Testis (tissue), 2 donors: ENCODE results near the gene HPCA.

ENCODE experiments used
- CTCF ChIP-seq, 3 experiments: fragments of 450-650 bp in 2 of 3; fragments of 200-600 bp in 1 of 3; sonication (generic) in 1 of 3; IDR thresholded peaks; one replicate each; pipeline ENCODE4 v1.5.1; 2016 to 2019; ENCODE audit warnings: antibody characterized with exemption in 3 of 3, mild to moderate bottlenecking in 2 of 3, moderate library complexity in 1 of 3
- POLR2A ChIP-seq: fragments of 450-650 bp; IDR thresholded peaks from one replicate; pipeline ENCODE4 v1.6.1; 2017; ENCODE audit warnings: antibody characterized with exemption, mild to moderate bottlenecking, moderate library complexity

GRCh38 chr1:32888677-32889420 lies 2.6 kb downstream of the HPCA start:
- no peak for TF ChIP-seq CTCF (IDR thresholded peaks at IDR 0.05)
- no peak for TF ChIP-seq POLR2A
